Measurements from ENCODE around the gene SHROOM3.

The SHROOM3 gene

GRCh38 chr4:76434901-76435527, at the start of gene SHROOM3:
Gene SHROOM3, plus strand, starts transcription at chr4:76435229. Its CDS starts 824 bp downstream, at chr4:76436053.
- DNase-seq (ENCODE audit: low read depth, low spot score), result no peak
- no peak within 1 kb of the TSS for H3K4me3 ChIP-seq (ENCODE audit: low read depth, low read length)
- CTCF ChIA-PET, result interaction anchor here (0.8 to 21.4 kb wide), 15 partner anchors 8 to 769 kb away, joined by 3 to 586 read pairs (median 4); partner anchors contain the start of gene CCDC158
- TF ChIP-seq CTCF (IDR thresholded peaks at IDR 0.05; ENCODE audit: insufficient read depth, low read length, missing control alignments), result no peak
- POLR2A ChIA-PET, result interaction anchor here (1.2 kb wide), 1 partner anchor 12 kb away, joined by 3 read pairs; no protein-coding TSS in a partner anchor

- TF ChIP-seq CTCF (IDR thresholded peaks at IDR 0.05; ENCODE audit: insufficient read depth, low read length, missing control alignments), result no peak
- DNase-seq (ENCODE audit: low read depth, low spot score), result no peak
- CTCF ChIA-PET, result interaction anchor here (2.7 kb wide), 1 partner anchor 8 kb away, joined by 13 read pairs; no protein-coding TSS in a partner anchor
- no peak overlapping the region for H3K4me3 ChIP-seq (ENCODE audit: low read depth, low read length)
- POLR2A ChIA-PET, result no interaction called here
These were observed 49.1 kb upstream of the SHROOM3 start for GRCh38 chr4:76385974-76386373.

GRCh38 chr4:76386566-76387305, 48.3 kb upstream of the SHROOM3 start:
- no peak for TF ChIP-seq CTCF (IDR thresholded peaks at IDR 0.05; ENCODE audit: insufficient read depth, low read length, missing control alignments)
- POLR2A ChIA-PET, result no interaction called here
- no peak overlapping the region for H3K4me3 ChIP-seq (ENCODE audit: low read depth, low read length)
- CTCF ChIA-PET, result interaction anchor here (2.7 kb wide), 1 partner anchor 9 kb away, joined by 13 read pairs; no protein-coding TSS in a partner anchor
- no peak for DNase-seq (ENCODE audit: low read depth, low spot score)

GRCh38 chr4:76388160-76388908, 46.7 kb upstream of the SHROOM3 start:
- ChIA-PET POLR2A (no interaction called here), CTCF (interaction anchor here (2.7 kb wide), 1 partner anchor 10 kb away, joined by 13 read pairs; no protein-coding TSS in a partner anchor)
- DNase-seq (ENCODE audit: low read depth, low spot score), result no peak

GRCh38 chr4:76401654-76402053, 33.4 kb upstream of the SHROOM3 start:
- ChIA-PET CTCF (no interaction called here), POLR2A (no interaction called here)
- H3K4me3 ChIP-seq (ENCODE audit: low read depth, low read length), result no peak overlapping the region
- no peak for DNase-seq (ENCODE audit: low read depth, low spot score)
- no peak for TF ChIP-seq CTCF (IDR thresholded peaks at IDR 0.05; ENCODE audit: insufficient read depth, low read length, missing control alignments)

More at GRCh38 chr4:76388160-76388908, 46.7 kb upstream of the SHROOM3 start:
- TF ChIP-seq CTCF (IDR thresholded peaks at IDR 0.05; ENCODE audit: insufficient read depth, low read length, missing control alignments), result no peak
- no peak overlapping the region for H3K4me3 ChIP-seq (ENCODE audit: low read depth, low read length)
